ENCODE results near the gene SLC6A13. TPM values are rescaled to one million over a fixed set of nuclear protein-coding genes. Genes with fewer than 3 reads are reported as not detected.

SLC6A13 gene
- total RNA-seq, 4 donors from 2014 or later = 0.80 to 4.9 (median 1.7) TPM; not detected in 1

DNA sequence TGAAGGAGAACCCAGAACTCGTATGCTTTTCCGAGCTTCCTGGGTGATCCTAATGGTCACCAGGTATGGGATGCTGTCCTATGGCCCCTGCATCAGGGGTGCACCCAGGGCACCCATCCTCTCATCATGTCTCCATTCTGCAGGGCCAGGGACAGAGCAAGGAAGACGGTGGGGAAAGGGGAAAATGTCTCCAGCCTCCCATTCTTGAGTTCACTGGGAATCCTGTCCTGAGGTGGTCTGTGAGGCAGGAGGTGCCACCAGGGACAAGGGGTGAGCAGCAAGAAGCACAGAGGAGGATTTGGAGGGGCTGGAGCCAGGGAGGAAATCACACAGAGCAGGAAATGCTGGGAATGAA lies 33.8 kb downstream of the SLC6A13 start:
- no peak for TF ChIP-seq POLR2A (IDR thresholded peaks at IDR 0.05)
- TF ChIP-seq, protein P1, sequence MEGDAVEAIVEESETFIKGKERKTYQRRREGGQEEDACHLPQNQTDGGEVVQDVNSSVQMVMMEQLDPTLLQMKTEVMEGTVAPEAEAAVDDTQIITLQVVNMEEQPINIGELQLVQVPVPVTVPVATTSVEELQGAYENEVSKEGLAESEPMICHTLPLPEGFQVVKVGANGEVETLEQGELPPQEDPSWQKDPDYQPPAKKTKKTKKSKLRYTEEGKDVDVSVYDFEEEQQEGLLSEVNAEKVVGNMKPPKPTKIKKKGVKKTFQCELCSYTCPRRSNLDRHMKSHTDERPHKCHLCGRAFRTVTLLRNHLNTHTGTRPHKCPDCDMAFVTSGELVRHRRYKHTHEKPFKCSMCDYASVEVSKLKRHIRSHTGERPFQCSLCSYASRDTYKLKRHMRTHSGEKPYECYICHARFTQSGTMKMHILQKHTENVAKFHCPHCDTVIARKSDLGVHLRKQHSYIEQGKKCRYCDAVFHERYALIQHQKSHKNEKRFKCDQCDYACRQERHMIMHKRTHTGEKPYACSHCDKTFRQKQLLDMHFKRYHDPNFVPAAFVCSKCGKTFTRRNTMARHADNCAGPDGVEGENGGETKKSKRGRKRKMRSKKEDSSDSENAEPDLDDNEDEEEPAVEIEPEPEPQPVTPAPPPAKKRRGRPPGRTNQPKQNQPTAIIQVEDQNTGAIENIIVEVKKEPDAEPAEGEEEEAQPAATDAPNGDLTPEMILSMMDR (IDR thresholded peaks at IDR 0.05) = no peak
- no peaks in the 10 kb centered on the region for H3K9me3 ChIP-seq

DNA sequence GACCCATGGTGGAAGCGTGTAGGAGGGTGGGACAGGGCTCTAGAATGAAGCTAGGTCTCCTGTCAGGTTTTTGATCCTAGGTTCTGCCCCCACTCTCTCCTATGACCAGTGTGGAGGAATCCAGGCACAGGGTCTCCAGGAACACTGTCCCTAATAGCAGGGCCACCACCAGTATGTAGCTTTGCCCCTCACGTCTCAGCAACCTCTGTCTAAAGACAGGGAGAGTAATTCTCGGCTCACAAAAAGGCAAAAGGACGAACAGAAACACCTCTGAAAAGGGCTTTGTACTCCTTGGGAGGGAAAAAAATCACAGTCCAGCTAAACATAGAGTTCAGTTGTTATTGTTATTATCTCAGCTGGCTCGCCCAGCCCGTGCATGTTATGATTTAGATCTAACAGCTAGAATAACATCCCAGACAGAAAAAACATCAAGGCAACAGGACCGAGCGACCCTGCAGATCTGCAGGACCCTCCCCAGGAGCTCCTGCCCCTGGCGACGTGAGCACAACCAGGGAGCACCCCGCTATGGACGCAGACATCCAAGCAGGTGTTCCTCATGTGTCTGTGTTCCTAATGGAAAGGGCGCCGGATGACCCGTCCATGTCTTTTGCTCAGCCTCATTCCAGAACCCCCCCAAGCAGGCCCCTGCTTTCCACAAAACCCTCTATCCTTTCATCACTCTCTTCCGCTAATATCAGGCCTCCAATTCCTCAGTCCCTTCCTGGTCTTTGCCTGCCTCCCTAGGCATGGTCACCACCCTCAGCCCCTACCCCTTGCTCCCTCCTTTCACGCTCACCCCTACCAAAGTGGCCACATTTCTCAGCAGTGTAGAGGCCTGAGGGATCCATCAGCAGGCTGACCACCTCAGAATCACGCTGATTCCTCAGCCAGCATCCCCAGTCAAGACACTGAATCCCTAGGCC lies 34.5 kb downstream of the SLC6A13 start:
- no peak overlapping the region for H3K4me3 ChIP-seq

More for the DNA sequence above, 33.8 kb downstream of the SLC6A13 start:
- Histone ChIP-seq H3K36me3 (no peaks in the 10 kb centered on the region), H3K27ac (no peak overlapping the region), H3K4me3 (no peak overlapping the region), H3K4me1 (no peaks in the 10 kb centered on the region), H3K27me3 (no peaks in the 10 kb centered on the region)
- no peak for DNase-seq

DNA sequence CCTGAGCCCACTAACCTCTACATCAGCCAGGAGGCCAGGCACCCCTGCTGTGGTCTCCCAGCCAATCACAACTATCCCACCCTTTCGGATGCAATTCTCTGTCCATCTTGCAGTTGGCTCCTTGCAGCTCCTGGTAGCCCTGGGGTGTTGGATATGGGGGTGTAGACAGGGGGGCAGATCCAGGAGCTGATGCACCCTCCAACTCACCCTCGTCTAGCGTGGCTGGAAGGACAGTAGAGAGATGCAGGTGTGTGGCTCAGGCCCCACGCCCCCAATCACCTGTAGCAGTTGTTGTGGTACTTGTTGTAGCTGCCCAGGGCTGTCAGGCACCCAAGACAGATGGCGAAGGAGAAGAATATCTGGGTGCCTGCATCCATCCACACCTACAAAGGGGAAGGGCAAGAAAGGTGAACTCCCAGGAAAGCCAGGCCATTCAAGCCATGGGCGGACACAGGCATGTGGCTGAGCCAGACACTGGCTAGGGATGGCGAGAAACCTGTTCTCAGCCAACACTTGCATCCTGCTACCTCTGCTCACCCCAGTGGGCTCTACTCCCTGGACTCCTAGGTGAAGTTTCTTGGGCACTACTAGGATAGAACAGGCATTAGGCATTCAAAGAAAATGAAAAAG lies 35.2 kb downstream of the SLC6A13 start:
- no peaks in the 10 kb centered on the region for H3K27me3 ChIP-seq
- H3K4me1 ChIP-seq = no peaks in the 10 kb centered on the region
- no peaks in the 10 kb centered on the region for H3K36me3 ChIP-seq
- no peak overlapping the region for H3K4me3 ChIP-seq
- no peak for TF ChIP-seq POLR2A (IDR thresholded peaks at IDR 0.05)
- TF ChIP-seq, protein P1 (IDR thresholded peaks at IDR 0.05) = no peak
- no peak for DNase-seq
- no peak overlapping the region for H3K27ac ChIP-seq
- H3K9me3 ChIP-seq = no peaks in the 10 kb centered on the region

More for the DNA sequence above, 34.5 kb downstream of the SLC6A13 start:
- Histone ChIP-seq H3K4me1 (no peaks in the 10 kb centered on the region), H3K27me3 (no peaks in the 10 kb centered on the region), H3K36me3 (no peaks in the 10 kb centered on the region), H3K27ac (no peak overlapping the region), H3K9me3 (no peaks in the 10 kb centered on the region)
- TF ChIP-seq POLR2A (IDR thresholded peaks at IDR 0.05) = no peak
- TF ChIP-seq, protein P1 (IDR thresholded peaks at IDR 0.05) = no peak
- DNase-seq = no peak

- no peak for TF ChIP-seq POLR2A (IDR thresholded peaks at IDR 0.05)
- TF ChIP-seq, protein P1 (IDR thresholded peaks at IDR 0.05) = no peak
- Histone ChIP-seq H3K4me1 (no peaks in the 10 kb centered on the region), H3K36me3 (no peaks in the 10 kb centered on the region), H3K27me3 (no peaks in the 10 kb centered on the region), H3K9me3 (no peaks in the 10 kb centered on the region), H3K4me3 (no peak overlapping the region), H3K27ac (no peak overlapping the region)
- DNase-seq = no peak
Observed at GRCh38 chr12:226401-226800, 36.2 kb downstream of the SLC6A13 start.

DNA sequence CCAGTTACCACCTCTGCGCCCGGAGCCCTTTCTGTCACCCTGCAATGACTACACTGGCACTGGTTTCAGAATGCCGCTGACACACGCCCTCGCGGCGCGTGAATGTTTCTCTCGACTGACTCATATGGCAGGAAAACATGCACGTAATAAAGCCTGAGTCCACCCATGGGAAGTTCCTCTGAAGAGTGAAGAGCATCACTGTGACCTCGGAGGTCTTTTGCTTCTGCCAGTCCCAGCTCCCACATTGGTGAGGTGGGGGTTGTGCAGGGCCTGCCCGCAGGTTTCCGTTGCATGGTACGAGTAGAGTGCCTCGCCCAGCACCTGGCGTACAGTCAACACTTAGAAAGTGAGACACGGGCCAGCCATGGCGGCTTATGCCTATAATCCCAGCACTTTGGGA lies 37.6 kb downstream of the SLC6A13 start:
- Histone ChIP-seq H3K27ac (no peak overlapping the region), H3K4me3 (no peak overlapping the region), H3K27me3 (no peaks in the 10 kb centered on the region), H3K9me3 (no peaks in the 10 kb centered on the region), H3K36me3 (no peaks in the 10 kb centered on the region), H3K4me1 (no peaks in the 10 kb centered on the region)
- no peak for DNase-seq
- TF ChIP-seq POLR2A (IDR thresholded peaks at IDR 0.05) = no peak
- TF ChIP-seq, protein P1 (IDR thresholded peaks at IDR 0.05) = no peak

Data from Peyer's patch (tissue), 4 donors.